GM11168 (cell line): Measurements from ENCODE around the gene MAS1.
"Not testable (repeated sequence)": the region's sequence is repeated elsewhere in the genome, so short reads cannot be mapped to it uniquely, and the experiment has no call there.

Source experiments
- in situ Hi-C: fragments of 300-500 bp; cut with MboI; formaldehyde crosslinking; loops from one replicate; pipeline ENCODE4 v1.12.0; 2022; ENCODE audit warnings: low sequenced_read_pairs; ENCODE audit not compliant: unreplicated experiment

Gene MAS1

DNA sequence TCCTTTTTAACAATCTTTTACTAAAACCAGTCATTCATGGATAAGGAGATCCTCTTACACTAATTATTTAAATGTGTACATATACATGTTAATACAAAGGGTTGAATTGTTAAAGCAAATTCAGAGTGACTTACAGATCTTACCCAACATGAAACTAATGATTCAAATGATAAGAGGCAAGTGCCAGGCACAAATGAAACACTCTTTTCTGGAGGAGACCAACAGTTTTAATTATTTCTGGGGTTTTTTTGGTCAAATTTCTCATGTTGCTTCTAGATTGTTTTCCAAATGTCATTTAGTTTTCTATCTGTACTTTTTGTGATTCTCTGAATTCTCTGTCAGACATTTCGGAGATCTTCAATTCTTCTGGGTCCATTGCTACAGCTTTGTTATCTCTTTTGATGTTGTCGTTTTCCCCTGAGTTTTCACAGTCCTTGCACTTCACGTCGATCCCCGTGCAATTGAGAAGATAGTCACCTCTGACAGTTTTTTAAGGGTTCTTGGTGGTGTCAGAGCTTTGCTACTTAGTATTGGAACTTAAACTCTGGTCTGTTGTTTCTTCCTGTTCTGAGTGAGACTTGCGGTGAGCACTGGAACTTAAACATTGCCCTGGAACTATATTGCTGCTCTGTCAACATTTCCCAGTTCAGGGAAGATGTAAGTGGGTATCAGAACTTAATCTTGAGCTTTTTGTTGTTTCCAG lies 23.2 kb downstream of the MAS1 start:
- in situ Hi-C loops = no loop called here

GRCh38 chr6:159914565-159914923 lies 23.8 kb downstream of the MAS1 start:
- in situ Hi-C loops = no loop called here

DNA sequence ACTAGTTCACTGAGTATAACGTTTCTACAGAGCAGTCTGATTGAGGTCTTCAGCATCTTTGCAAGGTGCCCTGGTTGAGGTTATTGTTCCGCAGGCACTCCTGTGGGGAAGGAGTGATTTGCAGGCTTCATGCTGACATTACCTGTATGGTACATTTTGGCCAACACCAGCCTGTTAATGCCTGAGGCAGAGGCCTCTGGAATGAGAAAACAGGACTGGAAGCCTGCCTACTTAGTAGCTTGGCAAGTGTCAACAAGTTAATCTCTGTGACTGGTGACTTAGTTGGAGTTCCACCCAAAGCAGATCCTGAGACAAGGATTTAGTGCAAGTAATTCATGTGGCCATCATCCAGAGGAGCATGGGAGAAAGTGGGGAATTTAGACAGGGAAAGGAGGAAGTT lies 24.6 kb downstream of the MAS1 start:
- in situ Hi-C loops = no loop called here

DNA sequence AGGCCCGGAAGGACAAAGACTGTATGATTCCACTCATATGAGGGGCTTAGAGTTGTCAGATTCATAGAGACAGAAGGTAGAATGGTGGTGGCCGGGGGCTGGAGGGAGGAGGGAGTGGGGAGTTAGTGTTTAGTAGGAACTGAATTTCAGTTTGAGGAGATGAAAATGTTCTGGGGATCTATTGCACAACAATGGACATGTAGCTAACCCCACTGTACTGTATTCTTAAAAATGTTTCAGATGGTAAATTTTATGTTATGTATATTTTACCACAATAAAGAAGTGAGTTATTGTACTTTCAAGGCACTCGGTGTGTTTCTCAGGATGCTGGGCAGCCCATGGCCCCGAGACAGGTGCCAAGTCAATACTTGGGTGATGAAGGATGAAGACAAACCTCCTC lies 25.4 kb downstream of the MAS1 start:
- in situ Hi-C loops = no loop called here

DNA sequence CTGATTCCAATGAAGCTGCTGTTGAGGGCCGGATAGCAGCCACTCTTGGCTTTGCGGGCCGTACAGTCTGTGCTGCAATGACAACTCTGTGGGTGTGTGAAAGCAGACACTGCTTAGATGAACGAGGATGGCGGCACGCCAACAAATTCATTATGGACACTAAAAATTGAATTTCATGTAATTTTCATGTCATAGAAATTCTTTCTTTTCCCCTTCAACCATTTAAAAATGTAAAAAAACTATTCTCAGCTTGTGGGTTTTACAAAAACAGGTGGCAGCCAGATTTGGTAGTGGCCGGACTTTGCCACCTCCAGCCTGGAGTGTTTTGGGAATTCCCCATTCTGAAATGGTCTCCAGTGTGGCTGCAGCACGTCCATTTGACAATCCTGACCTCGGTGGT lies 26.0 kb downstream of the MAS1 start:
- in situ Hi-C loops = no loop called here

DNA sequence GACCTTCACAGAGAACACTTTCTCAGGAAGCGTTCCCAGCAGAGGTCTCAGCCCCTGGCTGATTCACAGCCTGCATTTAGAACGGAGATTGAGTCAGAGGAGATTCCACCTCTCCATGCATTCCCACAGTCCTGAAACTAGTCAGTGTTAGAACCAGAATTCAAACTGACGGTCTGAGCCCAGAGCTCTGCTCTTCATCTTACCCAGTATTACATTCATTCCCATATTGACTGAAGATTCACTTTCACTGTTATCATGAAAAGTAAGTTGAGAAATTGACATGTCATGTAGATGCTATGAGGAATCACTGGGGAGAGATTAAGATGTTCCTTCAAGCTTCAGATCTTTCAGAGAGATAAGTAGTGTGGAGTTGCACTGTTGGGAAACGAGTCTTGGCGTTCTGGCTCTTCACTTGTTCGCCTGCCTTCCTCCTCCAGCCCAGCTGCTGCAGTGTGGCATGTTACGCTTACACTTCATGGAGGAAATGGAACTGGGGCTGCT lies 28.3 kb downstream of the MAS1 start:
- in situ Hi-C loops = no loop called here

- in situ Hi-C loops = no loop called here
These were observed 29.0 kb downstream of the MAS1 start for GRCh38 chr6:159919800-159920199.

GRCh38 chr6:159924150-159924549 lies 33.4 kb downstream of the MAS1 start:
- in situ Hi-C loops = not testable (repeated sequence)

- in situ Hi-C loops = no loop called here
These were observed 35.9 kb downstream of the MAS1 start for GRCh38 chr6:159926542-159927203.

DNA sequence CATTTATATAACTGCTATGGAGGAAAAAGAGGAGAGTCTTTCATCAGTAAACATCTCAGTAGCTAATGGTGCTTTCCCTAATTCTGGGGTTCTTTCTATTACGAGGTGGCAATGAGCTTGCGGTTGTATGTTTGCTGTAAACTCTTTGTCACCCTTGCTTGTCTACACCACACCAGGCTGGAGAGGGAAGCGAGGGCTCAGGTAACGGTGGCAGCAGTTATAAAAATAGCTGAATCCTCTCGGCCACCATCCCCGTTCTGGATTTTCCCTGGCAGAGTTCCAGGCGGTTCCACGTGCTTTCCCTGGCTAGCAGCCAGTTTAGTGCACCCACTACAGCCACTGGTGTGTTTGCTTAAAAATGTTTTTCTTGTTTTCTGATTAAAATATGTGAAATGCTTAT lies 39.0 kb downstream of the MAS1 start:
- in situ Hi-C loops = loop anchor here (10.0 kb wide), 1 partner anchor 55 kb away; no protein-coding TSS in a partner anchor

GRCh38 chr6:159931112-159931511 lies 40.3 kb downstream of the MAS1 start:
- in situ Hi-C loops = loop anchor here (10.0 kb wide), 1 partner anchor 56 kb away; no protein-coding TSS in a partner anchor

GRCh38 chr6:159931846-159932245 lies 41.1 kb downstream of the MAS1 start:
- in situ Hi-C loops = loop anchor here (10.0 kb wide), 1 partner anchor 57 kb away; no protein-coding TSS in a partner anchor

- in situ Hi-C loops = loop anchor here (10.0 kb wide), 1 partner anchor 58 kb away; no protein-coding TSS in a partner anchor
These were observed 42.3 kb downstream of the MAS1 start for GRCh38 chr6:159933077-159933476.

DNA sequence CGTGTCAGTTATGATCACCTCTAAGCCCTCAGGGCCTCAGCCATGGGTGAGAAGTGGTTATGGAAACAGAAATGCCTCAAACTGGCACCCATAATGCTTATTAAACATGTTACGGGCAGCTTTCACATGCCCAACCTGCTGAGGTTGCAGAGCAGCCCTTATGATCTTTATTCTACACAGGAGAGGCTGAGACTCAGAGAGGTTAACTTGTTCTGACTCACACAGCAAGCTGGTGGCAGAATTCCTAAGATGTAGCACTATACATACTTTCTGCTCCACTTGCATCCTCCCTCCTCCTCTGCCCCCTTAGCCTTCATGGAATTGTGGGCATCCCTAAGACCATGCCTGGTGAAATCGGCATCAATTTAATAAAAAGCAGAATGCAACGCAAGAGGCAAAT lies 43.4 kb downstream of the MAS1 start:
- in situ Hi-C loops = loop anchor here (10.0 kb wide), 1 partner anchor 59 kb away; no protein-coding TSS in a partner anchor

- in situ Hi-C loops = loop anchor here (10.0 kb wide), 1 partner anchor 60 kb away; no protein-coding TSS in a partner anchor
These were observed 44.3 kb downstream of the MAS1 start for GRCh38 chr6:159935065-159935464.

GRCh38 chr6:159935633-159936032 lies 44.8 kb downstream of the MAS1 start:
- in situ Hi-C loops = loop anchor here (10.0 kb wide), 1 partner anchor 61 kb away; no protein-coding TSS in a partner anchor

DNA sequence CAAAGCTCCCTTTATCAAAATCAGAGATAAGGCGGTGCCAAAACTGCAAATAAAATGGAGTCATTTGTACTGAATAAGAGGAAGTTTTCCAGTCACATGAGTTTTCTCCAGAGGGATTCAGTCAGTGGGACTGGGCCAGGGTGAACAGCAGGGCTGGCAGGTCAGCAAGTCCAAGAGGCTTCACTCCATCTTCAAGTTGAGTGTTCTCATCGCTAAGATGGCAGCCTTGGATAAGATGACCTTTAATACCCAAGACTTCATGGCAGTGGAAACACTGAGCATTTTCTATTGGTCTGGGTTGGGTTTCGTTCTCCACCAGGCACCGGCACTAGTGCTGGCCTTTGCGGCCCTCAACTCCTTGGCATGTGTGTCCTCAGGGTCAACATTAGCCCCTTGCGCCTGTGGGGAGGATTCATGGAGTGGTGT lies 48.8 kb downstream of the MAS1 start:
- in situ Hi-C loops = loop anchor here (10.0 kb wide), 1 partner anchor 65 kb away; no protein-coding TSS in a partner anchor
